HG02852 (cell line): ENCODE data around the gene DAB2IP.

Experiments
- ATAC-seq: cut with Tn5 transposase; IDR thresholded peaks from one replicate; pipeline ENCODE4 v1.9.1; 2021; ENCODE audit warnings: mild to moderate bottlenecking, moderate library complexity; ENCODE audit not compliant: unreplicated experiment

Gene DAB2IP

GRCh38 chr9:121625590-121625989 is 25.8 kb upstream of the DAB2IP start:
- no peak for ATAC-seq

- ATAC-seq: no peak
These were observed 25.4 kb upstream of the DAB2IP start for GRCh38 chr9:121626012-121626411.

GRCh38 chr9:121627427-121627826 is 24.0 kb upstream of the DAB2IP start:
- no peak for ATAC-seq

DNA sequence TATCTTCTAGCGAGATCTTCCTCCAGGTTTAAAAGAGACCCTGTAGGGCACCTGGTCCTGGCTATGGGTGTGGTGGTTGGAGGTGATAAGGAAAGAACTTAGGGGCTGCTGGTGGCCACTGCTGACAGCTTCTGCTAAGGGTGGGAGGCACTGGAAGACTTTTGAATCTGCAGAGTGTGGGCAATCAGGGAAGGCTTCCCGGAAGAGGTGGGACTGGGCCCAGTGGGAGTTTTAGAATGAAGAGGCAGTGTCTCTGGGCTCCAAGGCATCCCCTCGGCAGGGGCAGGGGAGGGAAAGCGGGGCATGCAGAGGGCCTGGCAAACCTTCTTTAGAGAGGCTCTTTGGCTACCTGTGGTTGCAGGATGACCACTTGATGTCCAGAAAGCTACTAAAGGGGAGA is 23.0 kb upstream of the DAB2IP start:
- ATAC-seq: no peak

DNA sequence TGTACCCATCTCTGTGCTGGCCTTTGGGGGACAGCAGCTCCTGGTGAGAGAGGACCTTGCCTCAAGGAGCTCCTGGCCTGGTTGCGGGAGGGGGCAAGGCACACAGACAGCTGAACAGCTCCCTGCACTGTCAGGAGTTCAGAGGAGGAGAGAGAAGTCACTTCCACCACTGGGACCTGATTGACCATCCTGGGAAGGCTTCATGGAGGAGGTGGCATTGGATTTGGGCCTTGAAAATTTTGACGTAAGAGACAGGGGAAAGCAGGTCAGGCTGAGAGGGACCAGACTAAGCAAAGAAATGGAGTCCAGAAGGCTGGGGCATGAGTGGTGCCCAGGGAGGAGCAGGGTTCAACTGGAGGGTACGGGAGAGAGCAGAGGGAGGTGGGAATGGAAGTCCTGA is 20.3 kb upstream of the DAB2IP start:
- no peak for ATAC-seq

GRCh38 chr9:121631978-121632418 is 19.4 kb upstream of the DAB2IP start:
- ATAC-seq: no peak

- ATAC-seq: no peak
These were observed 18.2 kb upstream of the DAB2IP start for GRCh38 chr9:121633119-121633714.

DNA sequence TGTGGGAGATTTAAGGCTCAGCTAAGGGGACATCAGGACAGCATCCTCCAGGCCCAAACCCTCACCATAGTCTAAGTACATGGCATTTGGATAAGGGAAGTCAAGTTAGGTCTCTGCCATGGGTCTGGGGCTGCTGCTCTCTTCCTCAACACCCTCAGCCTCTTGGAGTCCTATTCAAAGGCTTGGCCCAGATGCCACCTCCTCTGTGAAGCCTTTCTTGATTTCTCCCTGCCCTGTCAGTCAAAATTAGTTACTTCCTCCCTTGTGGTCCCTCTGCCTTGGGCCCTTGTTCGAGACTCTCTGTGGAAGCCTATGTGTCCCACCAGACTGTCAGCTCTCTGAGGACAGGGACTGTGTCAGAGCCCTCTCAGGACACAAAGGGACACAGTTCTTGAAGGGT is 17.7 kb upstream of the DAB2IP start:
- no peak for ATAC-seq

DNA sequence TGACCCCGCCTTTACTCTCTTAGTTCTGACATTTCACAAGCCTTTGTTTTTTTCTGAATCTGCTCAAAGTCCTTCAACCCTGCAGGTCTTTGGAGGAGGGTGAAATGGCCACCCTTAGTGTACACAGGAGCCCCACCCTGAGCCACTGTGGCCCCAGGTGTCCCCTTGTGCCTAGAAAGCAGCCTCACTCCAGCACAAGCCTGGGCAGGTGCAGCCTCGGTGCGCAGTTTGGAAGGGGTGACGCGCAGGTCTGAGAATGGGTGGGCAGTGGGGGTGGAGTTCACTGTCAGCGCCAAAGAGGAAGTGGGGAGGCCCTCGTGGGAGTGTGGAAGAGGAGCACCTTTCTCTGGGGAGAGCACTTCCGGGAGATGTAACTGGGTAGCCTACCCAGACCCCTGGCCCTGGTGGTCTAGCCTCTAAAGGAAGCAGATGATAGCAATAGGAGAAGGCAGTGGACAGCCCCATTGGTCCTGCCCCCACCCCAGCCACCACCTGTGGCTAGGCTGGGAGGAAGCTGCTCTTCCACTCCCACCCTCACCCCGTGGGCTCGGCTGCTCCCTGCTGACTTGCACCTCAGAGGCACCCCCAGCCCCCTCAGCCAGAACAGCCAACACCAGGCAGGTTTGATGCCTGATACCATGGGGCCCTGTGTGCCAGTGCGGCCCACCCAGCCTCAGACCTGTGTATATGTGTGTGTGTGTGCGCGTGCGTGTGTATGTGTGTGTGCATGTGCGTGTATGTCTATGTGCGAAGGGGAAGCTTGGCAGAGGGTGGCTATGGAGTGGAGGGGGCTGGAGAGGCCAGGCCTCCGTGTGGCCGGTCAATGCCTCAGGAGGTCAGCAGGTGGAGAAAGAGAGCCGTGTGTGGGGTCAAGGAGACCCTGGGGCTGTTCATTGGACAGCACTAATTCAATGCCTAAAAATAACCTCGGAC is 16.8 kb upstream of the DAB2IP start:
- no peak for ATAC-seq

GRCh38 chr9:121635300-121635876 is 16.0 kb upstream of the DAB2IP start:
- no peak for ATAC-seq

- ATAC-seq: no peak
These were observed 15.0 kb upstream of the DAB2IP start for GRCh38 chr9:121636341-121636865.

DNA sequence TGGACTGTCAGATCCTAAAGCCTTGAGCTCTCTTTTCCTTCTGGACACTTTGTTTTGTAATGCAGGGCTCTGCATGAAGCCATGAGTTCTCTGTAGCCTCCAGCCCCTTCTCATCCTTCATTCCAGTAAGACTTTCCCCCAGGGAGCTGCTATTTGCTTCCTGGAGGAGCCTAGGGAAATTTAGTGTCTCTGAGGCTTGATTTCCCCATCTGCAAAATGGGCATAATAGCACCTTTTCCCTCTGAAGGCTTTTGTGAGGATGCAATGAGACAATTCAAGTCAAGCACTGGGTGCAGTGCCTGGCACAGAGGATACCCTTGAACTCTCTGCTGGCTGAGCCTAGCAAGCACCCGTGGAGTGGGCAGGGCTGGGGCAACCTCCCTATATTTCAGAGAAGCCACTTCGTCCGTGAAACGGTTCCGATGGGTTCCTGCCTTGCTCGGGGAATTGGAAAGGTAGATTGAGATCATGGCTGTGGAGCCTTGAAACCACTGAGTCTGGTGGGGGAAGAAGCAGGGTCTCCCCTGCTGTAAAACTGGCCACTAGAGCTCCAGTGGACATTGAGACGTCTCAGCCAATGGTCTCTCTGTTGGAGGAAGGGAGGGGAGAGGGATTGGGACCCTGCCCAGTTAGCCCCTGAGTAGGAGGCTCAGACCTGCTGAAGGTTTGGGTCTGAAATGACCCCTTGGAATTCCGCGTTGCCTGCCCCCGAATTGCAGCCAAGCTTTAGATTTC is 14.3 kb upstream of the DAB2IP start:
- no peak for ATAC-seq

DNA sequence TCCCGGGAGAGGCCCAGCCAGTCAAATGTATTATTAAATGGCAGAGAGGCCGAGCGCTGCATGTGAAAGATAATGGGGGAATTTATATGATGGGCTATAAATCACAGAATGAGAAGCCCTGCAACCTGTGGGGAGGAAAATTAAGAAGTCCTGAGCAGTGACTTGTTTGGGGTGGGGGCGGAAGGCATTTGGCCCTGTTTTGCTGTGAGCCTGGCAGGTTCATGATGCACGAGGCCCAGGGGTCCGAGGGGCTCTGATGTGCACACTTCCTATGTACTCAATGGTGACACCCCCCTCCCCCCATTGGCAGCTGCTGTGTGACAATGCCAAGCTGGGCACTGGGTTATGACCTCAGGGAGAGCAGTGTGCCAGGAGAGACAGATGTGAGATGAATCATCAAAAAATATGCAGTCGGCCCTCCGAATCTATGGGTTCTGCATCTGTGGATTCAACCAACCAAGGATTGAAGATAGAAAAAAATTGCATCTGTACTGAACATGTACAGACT is 13.7 kb upstream of the DAB2IP start:
- no peak for ATAC-seq

GRCh38 chr9:121638399-121638798 is 13.0 kb upstream of the DAB2IP start:
- ATAC-seq: no peak

GRCh38 chr9:121638901-121639592 is 12.4 kb upstream of the DAB2IP start:
- no peak for ATAC-seq

DNA sequence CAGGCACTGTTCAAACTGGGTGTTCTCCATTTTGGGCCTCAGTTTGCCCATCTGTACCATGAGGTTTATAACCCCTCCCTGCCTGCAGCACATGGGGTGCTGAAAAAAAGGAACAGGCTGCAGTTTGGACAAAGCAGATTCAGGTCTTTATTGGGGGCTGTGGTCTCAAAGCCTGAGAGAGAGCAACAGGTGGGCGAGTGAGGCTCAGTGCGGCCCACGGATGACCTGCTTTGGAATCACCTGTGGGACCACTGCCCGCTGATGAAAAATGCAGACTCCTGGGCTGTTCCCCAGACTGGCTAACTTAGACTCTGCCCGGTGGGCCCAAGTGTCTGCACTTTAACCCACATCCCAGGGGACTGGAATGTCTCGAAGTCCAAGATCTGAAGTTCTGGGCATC is 11.8 kb upstream of the DAB2IP start:
- ATAC-seq: no peak

GRCh38 chr9:121640076-121640475 is 11.4 kb upstream of the DAB2IP start:
- ATAC-seq: no peak

- no peak for ATAC-seq
These were observed 10.8 kb upstream of the DAB2IP start for GRCh38 chr9:121640491-121641223.

GRCh38 chr9:121641224-121641611 is 10.2 kb upstream of the DAB2IP start:
- no peak for ATAC-seq

- ATAC-seq: no peak
These were observed 8.7 kb upstream of the DAB2IP start for GRCh38 chr9:121642758-121643157.
